IMR-90 (cell line): ENCODE measurements around the gene TENT4B. TPM values are rescaled to one million over a fixed set of nuclear protein-coding genes. Genes with fewer than 3 reads are reported as not detected.

Experiments used
- ATAC-seq: fragments of 200-7000 bp; cut with Tn5 transposase; 2 replicates; pipeline ENCODE4 v1.9.1; 2020; ENCODE audit warnings: low read depth, mild to moderate bottlenecking, moderate library complexity
- BruUV-seq: library from RNA; stranded (reverse); fragments of 400-500 nt; replicated peaks from 2 replicates; lab custom pipeline; 2021; lab: Mats Ljungman, UMichigan
- CTCF ChIA-PET: fragments of 300-600 bp; formaldehyde crosslinking; extraction: SDS; loops from one replicate; lab custom pipeline; 2021; ENCODE audit warnings: antibody characterized with exemption; lab: Yijun Ruan, JAX
- POLR2A ChIA-PET: fragments of 300-600 bp; sonication (Branson Sonifier 250); formaldehyde crosslinking; loops from one replicate; lab custom pipeline; 2022; ENCODE audit warnings: antibody characterized with exemption; ENCODE audit not compliant: unreplicated experiment; lab: Charles Lee
- DNase-seq: peaks from one replicate; pipeline ENCODE4 v3.0.0; 2013
- H2AFZ ChIP-seq: replicated peaks from 2 replicates; pipeline ENCODE3; 2013; ENCODE audit warnings: low read length, mild to moderate bottlenecking; ENCODE audit not compliant: poor library complexity
- H2AK5ac ChIP-seq: 2 replicates; pipeline ENCODE4 v1.6.1; 2013; ENCODE audit warnings: low read depth, low read length, inconsistent platforms
- H2AK9ac ChIP-seq: replicated peaks from 2 replicates; pipeline ENCODE3; 2013; ENCODE audit warnings: mild to moderate bottlenecking, low read depth, low read length, moderate library complexity; ENCODE audit not compliant: poor library complexity
- H2BK120ac ChIP-seq: 2 replicates; pipeline ENCODE4 v1.6.1; 2013; ENCODE audit warnings: low read depth, low read length, inconsistent platforms
- H2BK15ac ChIP-seq: 3 replicates; pipeline ENCODE4 v1.6.1; 2013; ENCODE audit warnings: low read depth, low read length, inconsistent platforms
- H2BK20ac ChIP-seq: 2 replicates; pipeline ENCODE4 v1.6.1; 2013; ENCODE audit warnings: low read depth, mild to moderate bottlenecking, inconsistent platforms, low read length, moderate library complexity
- H2BK5ac ChIP-seq: 2 replicates; pipeline ENCODE4 v1.6.1; 2013; ENCODE audit warnings: mild to moderate bottlenecking, low read depth, low read length, inconsistent platforms; ENCODE audit not compliant: poor library complexity, severe bottlenecking
- H3K14ac ChIP-seq: replicated peaks from 2 replicates; pipeline ENCODE4 v1.6.1; 2013; ENCODE audit warnings: low read depth, low read length, inconsistent platforms
- H3K18ac ChIP-seq: 2 replicates; pipeline ENCODE4 v1.6.1; 2013; ENCODE audit warnings: low read depth, low read length, control low read depth
- H3K23ac ChIP-seq: 2 replicates; pipeline ENCODE4 v1.6.1; 2013; ENCODE audit warnings: low read depth, low read length, inconsistent platforms
- H3K27ac ChIP-seq: 2 replicates; pipeline ENCODE4 v1.5.1; 2013; ENCODE audit warnings: mild to moderate bottlenecking, control low read depth, low read length; ENCODE audit not compliant: insufficient read depth
- H3K27me3 ChIP-seq: 2 replicates; pipeline ENCODE4 v1.6.1; 2013; ENCODE audit warnings: low read length; ENCODE audit not compliant: control insufficient read depth, insufficient read depth
- H3K36me3 ChIP-seq: 2 replicates; pipeline ENCODE4 v1.6.1; 2013; ENCODE audit warnings: low read length, mixed read lengths; ENCODE audit not compliant: control insufficient read depth, insufficient read depth
- H3K4ac ChIP-seq: 2 replicates; pipeline ENCODE4 v1.6.1; 2013; ENCODE audit warnings: low read depth, low read length, inconsistent platforms
- H3K4me1 ChIP-seq: 2 replicates; pipeline ENCODE4 v1.6.1; 2013; ENCODE audit warnings: low read length, mixed read lengths; ENCODE audit not compliant: control insufficient read depth, insufficient read depth
- H3K4me2 ChIP-seq: 2 replicates; pipeline ENCODE4 v1.6.1; 2013; ENCODE audit warnings: low read depth, mild to moderate bottlenecking, control low read depth, low read length, moderate library complexity
- H3K4me3 ChIP-seq: 2 replicates; pipeline ENCODE4 v1.5.1; 2013; ENCODE audit warnings: low read depth, mild to moderate bottlenecking, control low read depth, low read length, moderate library complexity; ENCODE audit not compliant: insufficient read depth
- H3K56ac ChIP-seq: 2 replicates; pipeline ENCODE4 v1.6.1; 2013; ENCODE audit warnings: low read length, inconsistent platforms; ENCODE audit not compliant: insufficient read depth; ENCODE audit errors: extremely low read depth
- H3K79me1 ChIP-seq, 2 experiments: 2 replicates each; pipeline ENCODE4 v1.6.1; 2013; ENCODE audit warnings: low read length in 2 of 2, inconsistent platforms in 1 of 2, low read depth in 1 of 2
- H3K9ac ChIP-seq: 2 replicates; pipeline ENCODE4 v1.6.1; 2013; ENCODE audit warnings: low read depth, low read length, control low read depth
- H3K9me1 ChIP-seq: 2 replicates; pipeline ENCODE4 v1.6.1; 2013; ENCODE audit warnings: low read length, inconsistent platforms; ENCODE audit not compliant: insufficient read depth
- H3K9me3 ChIP-seq: 2 replicates; pipeline ENCODE4 v1.6.1; 2013; ENCODE audit warnings: low read length; ENCODE audit not compliant: control insufficient read depth, insufficient read depth
- H4K20me1 ChIP-seq: 2 replicates; pipeline ENCODE4 v1.6.1; 2013; ENCODE audit warnings: low read length, inconsistent platforms; ENCODE audit not compliant: insufficient read depth
- H4K5ac ChIP-seq: 2 replicates; pipeline ENCODE4 v1.6.1; 2013; ENCODE audit warnings: mild to moderate bottlenecking, low read depth, low read length, control low read depth
- H4K8ac ChIP-seq, 2 experiments: 2 replicates each; pipeline ENCODE4 v1.6.1; 2013; ENCODE audit warnings: low read depth in 2 of 2, low read length in 2 of 2, control low read depth in 1 of 2, inconsistent platforms in 1 of 2
- H4K91ac ChIP-seq: 2 replicates; pipeline ENCODE4 v1.6.1; 2013; ENCODE audit warnings: low read depth, low read length, inconsistent platforms; ENCODE audit not compliant: insufficient read depth
- BHLHE40 ChIP-seq: fragments of 150-350 bp; IDR thresholded peaks from 2 replicates; pipeline ENCODE4 v1.6.1; 2016; ENCODE audit warnings: mild to moderate bottlenecking, low read depth, low read length
- CEBPB ChIP-seq: IDR thresholded peaks from 2 replicates; pipeline ENCODE4 v1.6.1; 2012; ENCODE audit warnings: low read depth, low read length, improper control_type of control experiment
- CHD1 ChIP-seq: IDR thresholded peaks from 2 replicates; pipeline ENCODE4 v1.6.1; 2012; ENCODE audit warnings: low read depth, low read length, improper control_type of control experiment
- CTCF ChIP-seq: conservative IDR thresholded peaks from 2 replicates; pipeline ENCODE4 v1.5.1; 2012; ENCODE audit warnings: mild to moderate bottlenecking, low read depth, low read length, improper control_type of control experiment
- ELK1 ChIP-seq: fragments of 150-350 bp; IDR thresholded peaks from 2 replicates; pipeline ENCODE4 v1.6.1; 2016; ENCODE audit warnings: low read depth, mild to moderate bottlenecking, low read length, moderate library complexity, borderline replicate concordance
- FOS ChIP-seq: fragments of 150-350 bp; IDR thresholded peaks from 2 replicates; pipeline ENCODE4 v1.6.1; 2016; ENCODE audit warnings: low read depth, low read length
- MAFK ChIP-seq: IDR thresholded peaks from 2 replicates; pipeline ENCODE4 v1.6.1; 2012; ENCODE audit warnings: low read depth, low read length, improper control_type of control experiment
- MAZ ChIP-seq: IDR thresholded peaks from 2 replicates; pipeline ENCODE4 v1.6.1; 2012; ENCODE audit warnings: low read depth, mild to moderate bottlenecking, low read length, improper control_type of control experiment, moderate library complexity, borderline replicate concordance
- MXI1 ChIP-seq: IDR thresholded peaks from 2 replicates; pipeline ENCODE4 v1.6.1; 2012; ENCODE audit warnings: low read depth, mild to moderate bottlenecking, low read length, moderate library complexity, borderline replicate concordance
- NFE2L2 ChIP-seq: fragments of 150-350 bp; IDR thresholded peaks from 2 replicates; pipeline ENCODE4 v1.6.1; 2016; ENCODE audit warnings: low read depth, mild to moderate bottlenecking, low read length
- POLR2A ChIP-seq: IDR thresholded peaks from 2 replicates; pipeline ENCODE4 v1.6.1; 2012; ENCODE audit warnings: mild to moderate bottlenecking, low read depth, low read length
- RAD21 ChIP-seq: IDR thresholded peaks from 2 replicates; pipeline ENCODE4 v1.6.1; 2012; ENCODE audit warnings: low read length, improper control_type of control experiment
- RCOR1 ChIP-seq: IDR thresholded peaks from 2 replicates; pipeline ENCODE4 v1.6.1; 2012; ENCODE audit warnings: mild to moderate bottlenecking, low read length, improper control_type of control experiment; ENCODE audit not compliant: insufficient replicate concordance
- RFX5 ChIP-seq: IDR thresholded peaks from 2 replicates; pipeline ENCODE4 v1.8.0; 2012; ENCODE audit warnings: low read depth, mild to moderate bottlenecking, low read length, moderate library complexity
- SMC3 ChIP-seq: fragments of 150-350 bp; IDR thresholded peaks from 2 replicates; pipeline ENCODE4 v1.6.1; 2016; ENCODE audit warnings: low read depth, mild to moderate bottlenecking, antibody characterized with exemption, low read length, moderate library complexity
- WGBS, 2 experiments: methylation state at CpG; one replicate each; pipeline versions ENCODE4 v1.1.5 to v1.1.7; 2013; ENCODE audit warnings: missing lambda C conversion rate in 2 of 2; ENCODE audit not compliant: insufficient read length in 1 of 2; ENCODE audit errors: extremely low coverage in 2 of 2; 5-methylcytosine and 5-hydroxymethylcytosine counted together
- dilution Hi-C: fragments of 300-500 bp; cut with HindIII; formaldehyde crosslinking; loops from one replicate; pipeline ENCODE4 v1.14.3; 2018; ENCODE audit warnings: low sequenced_read_pairs; ENCODE audit not compliant: unreplicated experiment
- in situ Hi-C: fragments of 300-500 bp; cut with MboI; formaldehyde crosslinking; loops from 3 replicates; pipeline ENCODE4 v1.14.3; 2019; ENCODE audit warnings: low sequenced_read_pairs, inconsistent platforms, mixed read lengths
- intact Hi-C: fragments of 100-400 bp; cut with micrococcal nuclease; formaldehyde crosslinking; loops from 2 replicates; pipeline ENCODE4 v1.10.0; 2022
- polyA plus RNA-seq, 3 experiments: library from polyadenylated mRNA; depleted of rRNA; stranded (reverse); fragments of >200 nt; gene quantifications; 2 replicates each; pipeline ENCODE4 v1.2.3, GENCODE V29; 2012; ENCODE audit warnings: low replicate concordance in 1 of 3
- total RNA-seq: library from RNA; depleted of rRNA; stranded (reverse); fragments of >200 nt; gene quantifications from 2 replicates; pipeline ENCODE4 v1.2.3, GENCODE V29; 2012
- TF ChIP-seq, protein P1 (sequence below): fragments of 150-350 bp; IDR thresholded peaks from 2 replicates; pipeline ENCODE4 v1.6.1; 2017; ENCODE audit warnings: mild to moderate bottlenecking, antibody characterized with exemption, low read length, low read depth

TENT4B gene
- total and polyA plus RNA-seq, 2 of the 4 experiments (the other 2 are of a cell fraction), result 4.1 to 7.0 TPM

- Histone ChIP-seq H3K18ac (no peak overlapping the region), H3K23ac (no peak overlapping the region), H2BK15ac (no peak overlapping the region), H4K20me1 (no peaks in the 10 kb centered on the region; the same call in 1 of the 2 replicates), H3K27ac (no peak overlapping the region), H2BK5ac (no peak overlapping the region), H2AK5ac (no peak overlapping the region), H2AK9ac (no peak overlapping the region), H2AFZ (no peak overlapping the region), H3K4me3 (no peak overlapping the region), H3K4me2 (no peak overlapping the region), H3K9me3 (no peaks in the 10 kb centered on the region), H3K56ac (no peak overlapping the region), H3K9ac (no peak overlapping the region), H3K36me3 (no peaks in the 10 kb centered on the region), H3K4ac (no peak overlapping the region), H2BK120ac (no peak overlapping the region), H3K14ac (no peak overlapping the region), H4K5ac (no peak overlapping the region), H3K79me1 (no peaks in the 10 kb centered on the region), H4K8ac (no peak overlapping the region), H3K27me3 (peaks cover 26% of the 10 kb centered on the region), H3K9me1 (peaks cover 4% of the 10 kb centered on the region; the same call in 1 of the 2 replicates), H3K4me1 (peaks cover 6% of the 10 kb centered on the region), H2BK20ac (no peak overlapping the region), H4K91ac (no peak overlapping the region)
- DNase-seq (no peak), ATAC-seq (no peak)
- POLR2A ChIA-PET, result no interaction called here
- TF ChIP-seq, protein P1, sequence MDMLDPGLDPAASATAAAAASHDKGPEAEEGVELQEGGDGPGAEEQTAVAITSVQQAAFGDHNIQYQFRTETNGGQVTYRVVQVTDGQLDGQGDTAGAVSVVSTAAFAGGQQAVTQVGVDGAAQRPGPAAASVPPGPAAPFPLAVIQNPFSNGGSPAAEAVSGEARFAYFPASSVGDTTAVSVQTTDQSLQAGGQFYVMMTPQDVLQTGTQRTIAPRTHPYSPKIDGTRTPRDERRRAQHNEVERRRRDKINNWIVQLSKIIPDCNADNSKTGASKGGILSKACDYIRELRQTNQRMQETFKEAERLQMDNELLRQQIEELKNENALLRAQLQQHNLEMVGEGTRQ, result no peak
- no peak for TF ChIP-seq MAFK
- TF ChIP-seq FOS, result no peak
- TF ChIP-seq BHLHE40, result no peak
- TF ChIP-seq NFE2L2, result no peak
- no peak for TF ChIP-seq RAD21
- no peak for TF ChIP-seq SMC3
- TF ChIP-seq RFX5, result no peak
- no peak for TF ChIP-seq POLR2A
- TF ChIP-seq CHD1, result no peak
- no peak for TF ChIP-seq ELK1
- no peak for TF ChIP-seq CEBPB
- TF ChIP-seq RCOR1, result no peak
- TF ChIP-seq MAZ, result no peak
- TF ChIP-seq CTCF, result no peak
- TF ChIP-seq MXI1, result no peak
- dilution Hi-C loops, result no loop called here
- no TSS peak for BruUV-seq
- intact Hi-C loops, result no loop called here
- CTCF ChIA-PET, result no interaction called here
- in situ Hi-C loops, result no loop called here
- 100% methylated on average over 1 of the region's 8 CpGs; no CpG with 5 or more reads in 1 of the 2 experiments for WGBS, 2 experiments
These were observed 100.4 kb downstream of the TENT4B start for GRCh38 chr16:50253514-50253910.
